Stimulated activated CD4-positive, alpha-beta T cell treated with anti-CD3 and anti-CD28 coated beads, Interleukin-1b, Interleukin-23, amount 100 ng/mL, for 48 hours (primary cell): Measurements from ENCODE around the gene FBXL13.
"Not testable (repeated sequence)": the region's sequence is repeated elsewhere in the genome, so short reads cannot be mapped to it uniquely, and the experiment has no call there.

Experiments used
- DNase-seq: peaks from one replicate; pipeline ENCODE4 v3.0.0-alpha.2; 2020

FBXL13 gene

GRCh38 chr7:102933763-102934162 lies 140.8 kb downstream of the FBXL13 start:
- DNase-seq = no peak

- no peak for DNase-seq
These were observed 142.8 kb downstream of the FBXL13 start for GRCh38 chr7:102931757-102932156.

GRCh38 chr7:102927312-102927933 lies 147.2 kb downstream of the FBXL13 start:
- no peak for DNase-seq

- DNase-seq = no peak
These were observed 147.8 kb downstream of the FBXL13 start for GRCh38 chr7:102926783-102927140.

- no peak for DNase-seq
These were observed 148.4 kb downstream of the FBXL13 start for GRCh38 chr7:102925976-102926782.

GRCh38 chr7:102918845-102919244 lies 155.8 kb downstream of the FBXL13 start:
- DNase-seq = no peak

GRCh38 chr7:102917436-102918353 lies 156.9 kb downstream of the FBXL13 start:
- DNase-seq = no peak

- no peak for DNase-seq
These were observed 157.7 kb downstream of the FBXL13 start for GRCh38 chr7:102916881-102917280.

- no peak for DNase-seq
These were observed 158.2 kb downstream of the FBXL13 start for GRCh38 chr7:102916426-102916825.

- DNase-seq = no peak
These were observed 160.0 kb downstream of the FBXL13 start for GRCh38 chr7:102914585-102914984.

- no peak for DNase-seq
These were observed 160.8 kb downstream of the FBXL13 start for GRCh38 chr7:102913826-102914225.

- DNase-seq = no peak
These were observed 161.9 kb downstream of the FBXL13 start, which contains the start of gene LRRC17 for GRCh38 chr7:102912742-102913141. TSS of gene LRRC17 (plus strand) at chr7:102913000. CDS start at chr7:102933914, 20,914 bp downstream.

- no peak for DNase-seq
These were observed 165.9 kb downstream of the FBXL13 start for GRCh38 chr7:102908676-102909075.

- not testable (repeated sequence) for DNase-seq
These were observed 171.0 kb downstream of the FBXL13 start for GRCh38 chr7:102903576-102903975.

GRCh38 chr7:102902052-102902451 lies 172.5 kb downstream of the FBXL13 start:
- DNase-seq = not testable (repeated sequence)

- no peak for DNase-seq
These were observed 176.1 kb downstream of the FBXL13 start for GRCh38 chr7:102898532-102898859.

- DNase-seq = no peak
These were observed 176.6 kb downstream of the FBXL13 start for GRCh38 chr7:102897856-102898531.

- DNase-seq = no peak
These were observed 177.4 kb downstream of the FBXL13 start for GRCh38 chr7:102897211-102897631.

- DNase-seq = no peak
These were observed 178.0 kb downstream of the FBXL13 start for GRCh38 chr7:102896585-102896984.

GRCh38 chr7:102895602-102896001 lies 179.0 kb downstream of the FBXL13 start:
- no peak for DNase-seq

- no peak for DNase-seq
These were observed 181.8 kb downstream of the FBXL13 start for GRCh38 chr7:102892631-102893278.

- no peak for DNase-seq
These were observed 182.8 kb downstream of the FBXL13 start for GRCh38 chr7:102891693-102892261.
